Suppressor macrophage (primary cell): Measurements from ENCODE around the gene IL17D.
"Not testable (repeated sequence)": the region's sequence is repeated elsewhere in the genome, so short reads cannot be mapped to it uniquely, and the experiment has no call there.

Source experiments
- DNase-seq, 4 experiments: peaks; one replicate each; pipeline ENCODE4 v3.0.0-alpha.2; 2020 to 2022
- total RNA-seq, 17 experiments: gene quantifications; one replicate each; lab custom pipeline; 2026; ENCODE audit warnings: mixed read lengths in 6 of 17, inconsistent platforms in 3 of 17; lab: John Stamatoyannopoulos, UW

IL17D gene
- 0 to 1.4 (median 0.04) reads per million in 17 experiments for total RNA-seq

- peak in 3 of 4 experiments; percentile 14 to 48 (median 32) for DNase-seq
These were observed at the start of gene IL17D for GRCh38 chr13:20702915-20703779. Gene IL17D (plus strand): TSS chr13:20703699. CDS start chr13:20704002, 303 bp downstream.

- DNase-seq, result no peak
These were observed 49.3 kb upstream of the IL17D start for GRCh38 chr13:20654156-20654555.

- DNase-seq, result no peak
These were observed 45.0 kb upstream of the IL17D start for GRCh38 chr13:20658451-20659040.

- no peak for DNase-seq
These were observed 39.1 kb upstream of the IL17D start for GRCh38 chr13:20664351-20664750.

- no peak for DNase-seq
These were observed 36.6 kb upstream of the IL17D start for GRCh38 chr13:20666948-20667347.

- DNase-seq, result no peak
These were observed 35.6 kb upstream of the IL17D start for GRCh38 chr13:20667857-20668437.

GRCh38 chr13:20669162-20669561 lies 34.3 kb upstream of the IL17D start:
- DNase-seq, result no peak

GRCh38 chr13:20671789-20672188 lies 31.7 kb upstream of the IL17D start:
- DNase-seq, result no peak

- peak in 1 of 4 experiments; percentile 8 for DNase-seq
These were observed 30.7 kb upstream of the IL17D start for GRCh38 chr13:20672772-20673171.

- no peak for DNase-seq
These were observed 29.8 kb upstream of the IL17D start for GRCh38 chr13:20673715-20674114.

- DNase-seq, result no peak
These were observed 27.3 kb upstream of the IL17D start for GRCh38 chr13:20676213-20676612.

GRCh38 chr13:20678606-20679005 lies 24.9 kb upstream of the IL17D start:
- not testable (repeated sequence) for DNase-seq

- DNase-seq, result no peak
These were observed 23.6 kb upstream of the IL17D start for GRCh38 chr13:20679879-20680278.

GRCh38 chr13:20680416-20681080 lies 23.0 kb upstream of the IL17D start:
- no peak for DNase-seq

GRCh38 chr13:20681481-20681880 lies 22.0 kb upstream of the IL17D start:
- DNase-seq, result not testable (repeated sequence)

- DNase-seq, result no peak
These were observed 21.4 kb upstream of the IL17D start for GRCh38 chr13:20682061-20682460.

GRCh38 chr13:20684041-20684440 lies 19.5 kb upstream of the IL17D start:
- no peak for DNase-seq

- DNase-seq, result peak in 3 of 4 experiments; percentile 14 to 57 (median 56)
These were observed 19.0 kb upstream of the IL17D start for GRCh38 chr13:20684546-20684945.

- no peak for DNase-seq
These were observed 18.4 kb upstream of the IL17D start for GRCh38 chr13:20685092-20685491.

- DNase-seq, result no peak
These were observed 17.3 kb upstream of the IL17D start for GRCh38 chr13:20686167-20686566.

GRCh38 chr13:20686863-20687579 lies 16.5 kb upstream of the IL17D start:
- DNase-seq, result no peak

- no peak for DNase-seq
These were observed 14.2 kb upstream of the IL17D start for GRCh38 chr13:20689291-20689690.
